ENCODE results near the gene PCYT2. TPM values are rescaled to one million over a fixed set of nuclear protein-coding genes. Genes with fewer than 3 reads are reported as not detected.

Gene PCYT2
- total RNA-seq, 1 experiment from 2014 or later: 51.5 TPM

- Histone ChIP-seq H3K9me2 (ENCODE audit: insufficient read depth) (no peaks in the 10 kb centered on the region), H3K4me2 (ENCODE audit: low read length) (no peak overlapping the region), H3K9ac (ENCODE audit: low read length) (no peak overlapping the region), H3K79me2 (ENCODE audit: insufficient read depth, low read length) (no peaks in the 10 kb centered on the region), H3K36me3 (ENCODE audit: control insufficient read depth in 1 of 2, insufficient read depth in 2 of 2, low read length in 2 of 2) (no peaks in the 10 kb centered on the region), H3K27ac (ENCODE audit: low read depth, low read length) (no peak overlapping the region), H3K4me3 (replicated peaks in 1 of 2; ENCODE audit: low read depth in 1 of 2, low read length in 2 of 2) (no peak overlapping the region), H4K20me1 (ENCODE audit: insufficient read depth) (no peaks in the 10 kb centered on the region), H3K9me3 (ENCODE audit: control insufficient read depth in 1 of 2, insufficient read depth in 1 of 2, low read depth in 1 of 2, low read length in 2 of 2) (no peaks in the 10 kb centered on the region), H3K4me1 (ENCODE audit: control insufficient read depth in 1 of 2, insufficient read depth in 2 of 2, low read length in 2 of 2) (peaks cover 3 to 8% of the 10 kb centered on the region in 2 experiments; a peak in 2 of 4 replicates), H2AFZ (ENCODE audit: low read depth, low read length, poor library complexity, severe bottlenecking) (no peak overlapping the region), H3K27me3 (ENCODE audit: insufficient read depth, low read length) (no peaks in the 10 kb centered on the region)
- DNase-seq (ENCODE audit: low read depth, low spot score) (no peak), ATAC-seq (no peak)
- POLR2A ChIA-PET: interaction anchor here (2.9 kb wide), 1 partner anchor 11 kb away, joined by 8 read pairs; no protein-coding TSS in a partner anchor
- BruUV-seq (replicated peaks): no TSS peak
- intact Hi-C loops (cut with micrococcal nuclease): no loop called here
- RAD21 ChIA-PET (ENCODE audit: low non-redundant PET in 1 of 2, low total read pairs in 2 of 2, uncharacterized antibody in 2 of 2, unreplicated experiment in 2 of 2): interaction anchor here in 1 of 2 experiments (0.8 kb wide), 1 partner anchor 74 kb away, joined by 3 read pairs; no protein-coding TSS in a partner anchor
- CTCF ChIA-PET: interaction anchor here (1.0 to 3.5 kb wide), 3 partner anchors 67 to 76 kb away, joined by 3 to 22 read pairs (median 8); partner anchors contain the start of genes CENPX and LRRC45
- no peak for TF ChIP-seq SIN3A (IDR thresholded peaks at IDR 0.05; ENCODE audit: low read depth)
- no peak for TF ChIP-seq POLR2A (IDR thresholded peaks at IDR 0.05; ENCODE audit: borderline replicate concordance, extremely low read depth, insufficient read depth, insufficient read length)
- TF ChIP-seq RAD21 (IDR thresholded peaks at IDR 0.05; ENCODE audit: low read depth): no peak
- TF ChIP-seq EZH2 (IDR thresholded peaks at IDR 0.05): no peak
- no peak for TF ChIP-seq ZBTB33 (IDR thresholded peaks at IDR 0.05; ENCODE audit: extremely low read depth, insufficient replicate concordance, low read length)
- TF ChIP-seq FOSL1 (IDR thresholded peaks at IDR 0.05; ENCODE audit: low read depth): no peak
- no peak for TF ChIP-seq POLR2AphosphoS5 (IDR thresholded peaks at IDR 0.05; ENCODE audit: low read depth, low read length)
- no peak for TF ChIP-seq SP1 (IDR thresholded peaks at IDR 0.05; ENCODE audit: low read depth)
- TF ChIP-seq ELF1 (IDR thresholded peaks at IDR 0.05; ENCODE audit: borderline replicate concordance, low read depth): no peak
- TF ChIP-seq EGR1 (IDR thresholded peaks at IDR 0.05; ENCODE audit: low read depth): no peak
- no peak for TF ChIP-seq EZH2phosphoT487 (IDR thresholded peaks at IDR 0.05; ENCODE audit: borderline replicate concordance)
- TF ChIP-seq CTCF (IDR thresholded peaks at IDR 0.05 in 2 of 3, conservative IDR thresholded peaks at IDR 0.05 in 1 of 3; ENCODE audit: borderline replicate concordance in 1 of 3, insufficient read depth in 1 of 3, low read depth in 2 of 3, low read length in 2 of 3): no peak
Measured at GRCh38 chr17:81954131-81955057, 43.2 kb upstream of the PCYT2 start.
